MM.1S (cell line): Measurements from ENCODE around the gene MAD1L1.

Experiments used
- CTCF ChIP-seq: fragments of 300-600 bp; sonication (generic); IDR thresholded peaks from 2 replicates; pipeline ENCODE4 v1.5.1; 2016; ENCODE audit warnings: antibody characterized with exemption, low read length, mixed read lengths
- EZH2 ChIP-seq: fragments of 300-600 bp; sonication (generic); optimal IDR thresholded peaks from 2 replicates; pipeline ENCODE3; 2017; ENCODE audit warnings: low read depth, mild to moderate bottlenecking, antibody characterized with exemption, low read length, mixed read lengths

- TF ChIP-seq CTCF (no peak), EZH2 (no peak)
Observed at GRCh38 chr7:2219606-2220005, 13.1 kb downstream of the MAD1L1 start.
